GM12873 (cell line): Measurements from ENCODE around the gene DIPK1B.

Experiments
- TF ChIP-seq, protein P1 (sequence below): IDR thresholded peaks from 2 replicates; pipeline ENCODE4 v1.5.1; 2012; ENCODE audit warnings: low read depth, mild to moderate bottlenecking, moderate library complexity, low read length, control low read depth; ENCODE audit not compliant: insufficient read depth; ENCODE audit errors: missing control alignments

Gene DIPK1B

DNA sequence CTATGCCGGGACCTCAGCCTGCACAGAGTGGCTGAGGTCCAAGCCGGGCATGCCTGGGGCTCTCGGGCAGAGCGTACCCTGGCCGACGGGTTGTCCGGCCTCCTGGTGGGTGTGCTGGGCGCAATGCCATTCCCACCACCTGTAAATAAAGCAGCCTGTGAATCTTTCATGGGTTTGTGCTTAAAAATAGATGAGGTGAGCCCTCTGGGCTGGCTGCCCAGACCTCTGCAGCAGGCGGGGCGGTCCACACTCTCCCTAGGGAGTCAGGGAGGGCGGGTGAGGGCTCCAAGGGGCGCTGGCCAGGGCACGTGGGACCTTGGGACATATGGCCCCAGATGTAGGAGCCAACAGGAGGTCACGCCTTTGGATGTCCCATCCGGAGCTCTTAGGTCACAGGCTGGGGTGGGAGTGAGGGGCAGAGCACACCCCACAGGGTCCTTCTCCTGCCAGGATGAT is 21.5 kb upstream of the DIPK1B start:
- TF ChIP-seq, protein P1, sequence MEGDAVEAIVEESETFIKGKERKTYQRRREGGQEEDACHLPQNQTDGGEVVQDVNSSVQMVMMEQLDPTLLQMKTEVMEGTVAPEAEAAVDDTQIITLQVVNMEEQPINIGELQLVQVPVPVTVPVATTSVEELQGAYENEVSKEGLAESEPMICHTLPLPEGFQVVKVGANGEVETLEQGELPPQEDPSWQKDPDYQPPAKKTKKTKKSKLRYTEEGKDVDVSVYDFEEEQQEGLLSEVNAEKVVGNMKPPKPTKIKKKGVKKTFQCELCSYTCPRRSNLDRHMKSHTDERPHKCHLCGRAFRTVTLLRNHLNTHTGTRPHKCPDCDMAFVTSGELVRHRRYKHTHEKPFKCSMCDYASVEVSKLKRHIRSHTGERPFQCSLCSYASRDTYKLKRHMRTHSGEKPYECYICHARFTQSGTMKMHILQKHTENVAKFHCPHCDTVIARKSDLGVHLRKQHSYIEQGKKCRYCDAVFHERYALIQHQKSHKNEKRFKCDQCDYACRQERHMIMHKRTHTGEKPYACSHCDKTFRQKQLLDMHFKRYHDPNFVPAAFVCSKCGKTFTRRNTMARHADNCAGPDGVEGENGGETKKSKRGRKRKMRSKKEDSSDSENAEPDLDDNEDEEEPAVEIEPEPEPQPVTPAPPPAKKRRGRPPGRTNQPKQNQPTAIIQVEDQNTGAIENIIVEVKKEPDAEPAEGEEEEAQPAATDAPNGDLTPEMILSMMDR: no peak

DNA sequence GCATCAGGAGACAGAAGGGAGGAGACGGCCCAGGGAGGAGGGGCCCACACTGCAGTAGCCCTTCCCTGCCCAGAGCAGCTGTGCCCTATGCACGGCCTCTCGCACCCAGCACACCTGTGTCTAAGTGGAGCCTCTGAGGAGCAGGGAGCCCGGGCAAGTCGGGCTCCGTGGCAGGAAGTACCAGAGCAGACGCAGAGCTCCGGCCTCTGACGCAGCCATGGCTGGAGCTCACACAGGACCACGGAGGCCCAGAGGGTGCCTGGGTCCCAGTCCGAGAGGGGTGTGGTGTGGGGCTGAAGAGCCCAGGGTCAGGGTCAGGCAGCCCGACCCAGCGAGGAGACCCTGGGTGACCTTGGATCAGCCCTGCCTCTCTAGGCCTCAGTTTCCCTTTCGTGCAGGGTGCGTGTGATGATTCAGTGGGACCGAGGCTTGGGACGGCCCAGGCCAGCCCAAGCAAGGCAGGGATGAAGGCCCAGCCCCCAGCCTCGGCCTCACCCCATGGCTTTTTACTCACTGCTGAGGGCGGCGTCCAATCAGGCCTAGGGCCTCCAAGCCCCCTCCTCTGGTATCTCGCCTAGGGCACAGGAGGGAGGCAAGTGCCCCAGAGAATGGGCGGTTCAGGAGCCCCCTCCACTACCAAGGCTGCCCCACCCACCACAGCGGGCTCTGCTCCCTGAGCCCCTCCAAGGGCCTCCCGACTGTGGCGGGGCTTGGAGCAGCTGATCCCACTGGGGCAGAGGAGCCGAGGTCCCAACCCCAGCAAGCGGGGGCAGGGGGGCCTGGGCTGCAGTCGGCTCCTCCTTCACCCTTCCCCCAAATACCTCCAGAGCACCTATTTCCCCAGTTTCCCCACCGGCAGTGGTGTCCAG is 20.8 kb upstream of the DIPK1B start:
- TF ChIP-seq, protein P1: no peak

DNA sequence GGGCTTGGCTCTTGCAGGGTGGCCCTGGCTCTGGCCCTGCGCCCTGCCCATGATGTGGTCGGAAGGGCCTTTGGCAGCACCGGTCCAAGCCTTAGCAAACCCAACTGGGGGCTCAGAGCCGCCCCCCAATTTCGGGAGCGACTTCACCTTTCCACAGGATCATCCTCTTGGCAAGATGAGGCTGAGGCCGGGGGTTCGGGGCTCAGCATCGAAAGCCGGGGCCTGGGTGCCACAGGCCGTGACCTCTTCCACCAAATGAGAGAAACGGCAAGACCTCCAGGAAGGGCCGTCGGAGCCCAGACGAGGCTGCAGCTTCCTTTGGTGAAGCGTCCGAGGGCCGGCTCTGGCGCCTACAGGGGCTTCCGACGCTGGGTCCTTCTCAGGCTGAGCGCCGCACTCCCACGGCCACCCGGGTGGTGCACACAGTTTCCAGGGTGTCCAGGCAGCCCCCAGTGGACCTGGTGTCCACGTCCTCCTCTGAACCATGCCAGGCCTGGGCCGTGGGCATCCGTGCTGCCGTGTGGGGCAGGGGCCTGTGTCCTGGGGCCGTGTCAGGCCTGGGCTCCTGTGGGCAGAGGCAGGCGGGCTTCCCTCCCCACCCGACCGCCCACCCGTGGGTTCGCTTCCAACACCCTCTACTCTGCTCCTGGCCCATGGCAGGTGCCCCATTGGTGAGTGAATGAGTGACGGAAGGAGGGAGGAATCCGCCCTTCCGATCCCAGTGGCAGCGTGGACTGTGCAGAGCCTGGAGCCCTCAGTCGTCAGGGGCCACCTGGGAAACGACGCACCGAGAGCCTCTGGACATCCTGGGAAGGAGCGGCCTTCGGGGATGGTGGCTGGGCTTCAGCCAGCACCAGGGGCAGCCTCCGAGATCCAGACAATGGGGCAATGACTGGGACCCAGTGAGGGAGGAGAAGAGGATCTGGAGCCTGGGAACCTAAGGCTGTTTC is 19.9 kb upstream of the DIPK1B start:
- TF ChIP-seq, protein P1: no peak

DNA sequence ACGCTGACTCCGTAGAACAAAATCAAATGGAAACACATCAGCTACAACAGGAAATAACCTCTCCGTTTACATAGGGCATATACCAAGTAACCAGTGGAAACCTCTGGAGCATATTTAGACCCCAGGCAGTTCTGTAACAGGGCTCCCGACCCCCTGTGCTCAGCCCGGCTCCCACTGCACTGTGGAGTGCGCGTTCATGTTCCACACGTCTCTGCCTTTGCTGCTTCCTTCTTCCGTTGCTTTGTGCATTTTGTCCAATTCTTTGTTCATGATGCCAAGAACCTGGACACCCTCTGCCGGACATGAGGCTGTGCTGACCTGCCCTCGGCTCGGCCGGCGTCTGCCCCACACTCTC is 19.3 kb upstream of the DIPK1B start:
- TF ChIP-seq, protein P1: no peak

DNA sequence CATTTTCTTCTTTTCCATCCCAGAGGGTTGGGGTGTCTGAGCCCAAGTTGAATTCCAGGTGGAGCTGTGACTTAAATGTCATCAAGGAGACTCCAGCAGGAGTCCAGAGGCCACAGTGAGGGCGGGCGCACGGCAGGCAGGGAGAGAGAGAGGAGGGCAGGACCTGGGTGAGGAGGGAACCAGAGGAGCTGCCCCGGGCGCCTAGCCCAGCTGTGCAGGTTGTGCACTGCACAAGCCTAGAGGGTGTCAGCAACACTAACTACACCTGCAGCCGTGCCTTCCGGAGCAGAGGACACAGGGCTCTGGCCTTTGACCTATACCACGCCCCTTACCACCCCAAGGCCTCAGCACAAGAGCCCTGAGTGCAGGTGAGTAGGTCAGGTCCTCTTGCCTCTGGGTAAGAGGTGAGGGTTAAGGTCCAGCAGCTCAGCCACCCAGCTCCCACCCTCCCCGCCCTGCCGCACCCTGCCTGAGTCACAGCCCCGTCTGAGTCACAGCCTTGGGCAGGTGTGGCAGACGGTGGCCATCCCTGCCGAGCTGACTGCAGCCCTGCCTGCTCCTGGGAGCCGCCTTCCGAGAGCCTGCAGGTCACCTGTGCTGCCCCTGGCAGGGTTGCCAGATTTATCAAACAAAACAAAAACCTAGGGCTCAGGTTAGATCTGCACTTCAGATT is 18.7 kb upstream of the DIPK1B start:
- TF ChIP-seq, protein P1: no peak

DNA sequence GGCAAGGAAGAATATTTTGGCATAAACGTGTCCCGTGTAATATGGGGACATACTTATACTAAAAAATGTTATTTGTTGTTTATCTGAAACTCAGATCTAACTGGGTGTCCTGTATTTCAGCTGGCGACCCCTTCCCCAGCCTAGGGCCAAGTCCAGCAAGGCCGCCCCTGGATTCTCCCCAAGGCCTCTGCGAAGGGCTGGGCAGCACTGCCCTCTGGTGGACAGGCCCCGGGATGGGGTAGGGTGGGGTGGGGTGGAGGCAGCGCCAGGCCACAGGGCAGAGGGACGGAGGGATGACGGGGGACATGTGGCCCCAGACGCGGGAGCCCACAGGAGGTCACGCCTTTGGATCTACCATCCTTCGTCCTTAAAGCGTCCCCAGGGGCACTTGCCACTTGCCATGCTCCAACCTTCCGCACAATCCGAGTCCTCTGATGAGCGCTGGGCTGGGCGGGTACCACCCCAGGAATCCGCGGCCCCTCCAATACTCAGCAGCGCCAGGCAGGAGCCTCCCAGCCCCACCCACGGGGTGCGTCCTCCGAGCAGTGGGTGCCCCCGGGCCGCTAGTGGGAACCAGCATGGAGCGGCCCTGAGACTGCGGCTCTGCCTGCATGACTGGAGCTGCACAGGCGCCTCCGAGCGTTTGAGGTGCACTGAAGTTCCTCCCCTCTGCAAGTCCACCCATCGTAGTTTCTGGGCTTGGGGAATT is 18.1 kb upstream of the DIPK1B start:
- TF ChIP-seq, protein P1: peak; percentile 62
